ENCODE measurements around the gene PLXNA4. TPM values are rescaled to one million over a fixed set of nuclear protein-coding genes. Genes with fewer than 3 reads are reported as not detected.

PLXNA4 gene
- total and polyA plus RNA-seq, 4 donors: 0.04 to 1.1 (median 0.41) TPM

GRCh38 chr7:132183781-132184380 lies 392.4 kb downstream of the PLXNA4 start:
- Histone ChIP-seq H3K27me3 (ENCODE audit: control insufficient read depth in 4 of 4, insufficient read depth in 4 of 4, low read length in 3 of 4) (no peaks in the 10 kb centered on the region), H3K36me3 (ENCODE audit: control insufficient read depth in 4 of 4, insufficient read depth in 3 of 4, low read depth in 1 of 4, low read length in 3 of 4) (peaks cover 0 to 4% (median under 1%) of the 10 kb centered on the region in 4 donors), H3K27ac (ENCODE audit: low read depth in 1 of 2, low read length in 2 of 2) (no peak overlapping the region), H3K4me1 (ENCODE audit: control insufficient read depth in 4 of 4, insufficient read depth in 4 of 4, low read length in 3 of 4) (no peaks in the 10 kb centered on the region), H3K4me3 (ENCODE audit: low read depth in 1 of 3, low read length in 3 of 3) (no peak overlapping the region), H3K9ac (ENCODE audit: low read depth in 1 of 2, low read length in 2 of 2) (no peak overlapping the region), H3K9me3 (ENCODE audit: control insufficient read depth in 4 of 4, low read length in 3 of 4) (peaks cover 9 to 13% (median 10%) of the 10 kb centered on the region in 4 donors)
- TF ChIP-seq HNF4G (IDR thresholded peaks at IDR 0.05) (no peak), RAD21 (IDR thresholded peaks at IDR 0.05) (no peak), RXRA (IDR thresholded peaks at IDR 0.05) (no peak), NR2F2 (IDR thresholded peaks at IDR 0.05) (no peak), SP1 (IDR thresholded peaks at IDR 0.05) (no peak), FOXA1 (IDR thresholded peaks at IDR 0.05) (no peak), HNF4A (conservative IDR thresholded peaks at IDR 0.05) (no peak), EGR1 (IDR thresholded peaks at IDR 0.05; ENCODE audit: low read depth in 2 of 2) (no peak), YY1 (IDR thresholded peaks at IDR 0.05) (no peak), TAF1 (conservative IDR thresholded peaks at IDR 0.05) (no peak), JUND (IDR thresholded peaks at IDR 0.05) (no peak), GABPA (IDR thresholded peaks at IDR 0.05 in 1 of 2, conservative IDR thresholded peaks at IDR 0.05 in 1 of 2) (no peak), ATF3 (IDR thresholded peaks at IDR 0.05) (no peak)
- WGBS: 69% methylated on average over 8 of the region's 8 CpGs
- no peak for DNase-seq (ENCODE audit: low spot score)

GRCh38 chr7:132182992-132183391 lies 393.3 kb downstream of the PLXNA4 start:
- no peaks in the 10 kb centered on the region for H3K4me1 ChIP-seq (ENCODE audit: control insufficient read depth in 4 of 4, insufficient read depth in 4 of 4, low read length in 3 of 4)
- peaks cover 9 to 13% (median 9%) of the 10 kb centered on the region in 4 donors for H3K9me3 ChIP-seq (ENCODE audit: control insufficient read depth in 4 of 4, low read length in 3 of 4)
- TF ChIP-seq TAF1 (conservative IDR thresholded peaks at IDR 0.05) (no peak), MAX (IDR thresholded peaks at IDR 0.05) (no peak), REST (IDR thresholded peaks at IDR 0.05) (no peak), HNF4A (conservative IDR thresholded peaks at IDR 0.05) (no peak), RAD21 (IDR thresholded peaks at IDR 0.05) (no peak), YY1 (IDR thresholded peaks at IDR 0.05) (no peak), JUND (IDR thresholded peaks at IDR 0.05) (no peak), NR2F2 (IDR thresholded peaks at IDR 0.05) (no peak), ATF3 (IDR thresholded peaks at IDR 0.05) (no peak), CTCF (IDR thresholded peaks at IDR 0.05; ENCODE audit: low read depth, low read length, missing input control) (no peak), RXRA (IDR thresholded peaks at IDR 0.05) (no peak), EGR1 (IDR thresholded peaks at IDR 0.05; ENCODE audit: low read depth in 2 of 2) (no peak), ZBTB33 (IDR thresholded peaks at IDR 0.05) (no peak), FOXA1 (IDR thresholded peaks at IDR 0.05) (no peak), FOXA2 (IDR thresholded peaks at IDR 0.05) (no peak), HNF4G (IDR thresholded peaks at IDR 0.05) (no peak)
- no peaks in the 10 kb centered on the region for H3K27me3 ChIP-seq (ENCODE audit: control insufficient read depth in 4 of 4, insufficient read depth in 4 of 4, low read length in 3 of 4)
- no peak overlapping the region for H3K4me3 ChIP-seq (ENCODE audit: low read depth in 1 of 3, low read length in 3 of 3)
- no peak overlapping the region for H3K9ac ChIP-seq (ENCODE audit: low read depth in 1 of 2, low read length in 2 of 2)
- no peak overlapping the region for H3K27ac ChIP-seq (ENCODE audit: low read depth in 1 of 2, low read length in 2 of 2)
- DNase-seq (ENCODE audit: low spot score): no peak
- WGBS: 92% methylated on average over 6 of the region's 6 CpGs
- peaks cover 0 to 4% (median under 1%) of the 10 kb centered on the region in 4 donors for H3K36me3 ChIP-seq (ENCODE audit: control insufficient read depth in 4 of 4, insufficient read depth in 3 of 4, low read depth in 1 of 4, low read length in 3 of 4)
